B cell (primary cell): ENCODE data around the gene RNF213.

Experiments used
- CTCF ChIP-seq: fragments of 200-600 bp; IDR thresholded peaks from one replicate; pipeline ENCODE4 v1.8.0; 2022; ENCODE audit warnings: antibody characterized with exemption, mild to moderate bottlenecking
- EZH2 ChIP-seq: IDR thresholded peaks from 2 replicates; pipeline ENCODE4 v1.6.1; 2012; ENCODE audit warnings: borderline replicate concordance, low read depth, mild to moderate bottlenecking, moderate library complexity, low read length; ENCODE audit not compliant: insufficient read depth, poor library complexity, severe bottlenecking

DNA sequence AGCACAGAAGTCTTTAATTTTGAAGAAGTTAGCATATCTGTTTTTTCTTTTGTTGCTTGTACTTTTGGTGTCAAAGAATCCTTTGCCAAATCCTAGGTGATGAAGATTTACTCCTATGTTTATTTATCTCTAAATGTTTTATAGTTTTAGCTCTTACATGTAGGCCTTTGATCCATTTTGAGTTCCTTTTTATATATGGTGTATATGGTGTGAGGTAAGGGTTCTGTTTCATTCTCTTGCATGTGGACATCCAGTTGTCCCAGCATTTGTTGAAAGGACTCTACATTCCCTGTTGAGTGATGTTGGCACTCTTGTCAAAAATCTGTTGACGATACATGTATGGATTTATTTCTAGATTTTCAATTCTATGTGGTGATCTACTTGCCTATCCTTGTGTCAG lies 62.2 kb downstream of the RNF213 start:
- no peak for TF ChIP-seq CTCF
- TF ChIP-seq EZH2, result no peak
